ENCODE measurements around the gene STH.

STH gene

GRCh38 chr17:46031440-46031839, 32.4 kb downstream of the STH start:
- no peak for ATAC-seq
- TF ChIP-seq POU6F1 (CRISPR knock-in tag; IDR thresholded peaks at IDR 0.05; ENCODE audit: borderline replicate concordance, low read depth), result no peak
- TF ChIP-seq CSRNP3 (CRISPR knock-in tag; IDR thresholded peaks at IDR 0.05), result no peak
- TF ChIP-seq OSR1 (CRISPR knock-in tag; IDR thresholded peaks at IDR 0.05), result no peak
- no peak for TF ChIP-seq ZNF8 (CRISPR knock-in tag; IDR thresholded peaks at IDR 0.05)
- TF ChIP-seq CSDC2 (CRISPR knock-in tag; IDR thresholded peaks at IDR 0.05), result no peak
- TF ChIP-seq TOX (CRISPR knock-in tag; IDR thresholded peaks at IDR 0.05; ENCODE audit: borderline replicate concordance), result no peak
- no peak for TF ChIP-seq SNAI2 (CRISPR knock-in tag; IDR thresholded peaks at IDR 0.05)
- no peak for TF ChIP-seq RARB (CRISPR knock-in tag; IDR thresholded peaks at IDR 0.05)
- TF ChIP-seq ARNTL (CRISPR knock-in tag; IDR thresholded peaks at IDR 0.05; ENCODE audit: borderline replicate concordance, low read depth), result no peak

DNA sequence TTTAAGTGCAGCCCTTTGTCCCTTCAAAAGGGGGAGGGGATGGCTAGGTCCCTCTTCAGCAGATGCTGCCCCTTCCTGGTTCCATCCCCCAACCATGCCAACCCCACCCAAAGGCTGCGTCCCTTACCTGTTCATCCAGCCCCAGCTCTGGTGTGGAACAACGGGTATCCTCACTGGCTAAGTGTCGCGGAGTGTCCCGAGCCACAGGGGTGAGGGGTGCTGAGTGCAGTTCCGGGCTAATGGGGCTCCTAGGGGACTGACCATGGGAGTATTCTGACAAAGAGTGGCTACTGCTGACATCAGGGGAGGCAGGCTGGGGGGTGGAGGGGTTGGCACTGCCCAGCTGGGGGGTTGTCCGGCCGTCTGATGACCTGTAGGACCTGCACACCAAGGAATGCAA, 32.9 kb downstream of the STH start:
- TF ChIP-seq CSDC2 (CRISPR knock-in tag; IDR thresholded peaks at IDR 0.05), result no peak
- TF ChIP-seq, protein P1, sequence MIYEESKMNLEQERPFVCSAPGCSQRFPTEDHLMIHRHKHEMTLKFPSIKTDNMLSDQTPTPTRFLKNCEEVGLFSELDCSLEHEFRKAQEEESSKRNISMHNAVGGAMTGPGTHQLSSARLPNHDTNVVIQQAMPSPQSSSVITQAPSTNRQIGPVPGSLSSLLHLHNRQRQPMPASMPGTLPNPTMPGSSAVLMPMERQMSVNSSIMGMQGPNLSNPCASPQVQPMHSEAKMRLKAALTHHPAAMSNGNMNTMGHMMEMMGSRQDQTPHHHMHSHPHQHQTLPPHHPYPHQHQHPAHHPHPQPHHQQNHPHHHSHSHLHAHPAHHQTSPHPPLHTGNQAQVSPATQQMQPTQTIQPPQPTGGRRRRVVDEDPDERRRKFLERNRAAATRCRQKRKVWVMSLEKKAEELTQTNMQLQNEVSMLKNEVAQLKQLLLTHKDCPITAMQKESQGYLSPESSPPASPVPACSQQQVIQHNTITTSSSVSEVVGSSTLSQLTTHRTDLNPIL (CRISPR knock-in tag; IDR thresholded peaks at IDR 0.05; ENCODE audit: low read depth), result no peak
- no peak for TF ChIP-seq PPARA (CRISPR knock-in tag; IDR thresholded peaks at IDR 0.05; ENCODE audit: borderline replicate concordance)
- no peak for ATAC-seq

DNA sequence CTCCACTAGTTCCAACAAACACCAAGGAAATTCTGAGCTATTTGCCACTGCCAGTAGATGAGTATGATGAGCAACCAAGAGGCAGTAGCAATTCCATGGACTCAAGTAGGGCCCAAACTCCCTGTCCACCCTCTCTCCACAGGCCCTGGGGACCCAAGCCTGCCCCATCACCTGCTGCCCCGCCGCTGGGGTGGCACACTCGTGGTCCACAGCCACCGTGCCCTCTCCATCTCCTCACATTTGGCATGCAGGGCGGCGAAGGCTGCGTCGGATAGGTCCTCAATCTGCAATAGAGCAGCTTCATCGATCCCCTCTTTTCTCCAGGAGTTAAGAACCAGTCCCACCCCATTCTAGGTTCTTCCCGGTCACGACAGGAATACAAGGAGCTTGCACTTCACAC, 33.9 kb downstream of the STH start:
- TF ChIP-seq, protein P1 (CRISPR knock-in tag; IDR thresholded peaks at IDR 0.05; ENCODE audit: low read depth), result no peak
- TF ChIP-seq TOX (CRISPR knock-in tag; IDR thresholded peaks at IDR 0.05; ENCODE audit: borderline replicate concordance) (no peak), PPARA (CRISPR knock-in tag; IDR thresholded peaks at IDR 0.05; ENCODE audit: borderline replicate concordance) (no peak), ZFP3 (CRISPR knock-in tag; IDR thresholded peaks at IDR 0.05) (no peak)
- ATAC-seq, result no peak

DNA sequence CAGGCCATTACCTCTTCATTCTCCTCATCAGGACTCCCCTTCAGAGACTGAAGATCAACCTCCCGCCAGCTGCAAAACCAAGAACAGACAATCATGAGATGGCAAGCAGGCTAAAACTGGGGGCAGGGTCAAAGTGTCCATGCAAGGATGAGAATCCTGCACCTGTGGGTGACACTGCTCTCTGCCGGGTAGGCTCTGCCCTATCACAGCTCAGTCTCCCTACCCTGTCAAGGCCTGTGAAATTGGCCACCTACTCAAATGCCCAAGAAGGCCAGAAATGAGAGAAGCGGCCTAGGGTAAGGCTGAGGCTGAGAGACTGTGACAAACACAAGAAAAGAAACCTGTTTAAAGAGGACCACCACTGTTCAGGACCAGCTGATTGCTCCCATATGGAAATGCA, 34.3 kb downstream of the STH start:
- no peak for ATAC-seq
- TF ChIP-seq, protein P1 (CRISPR knock-in tag; IDR thresholded peaks at IDR 0.05; ENCODE audit: low read depth), result no peak

- no peak for TF ChIP-seq CSDC2 (CRISPR knock-in tag; IDR thresholded peaks at IDR 0.05)
- TF ChIP-seq, protein P2, sequence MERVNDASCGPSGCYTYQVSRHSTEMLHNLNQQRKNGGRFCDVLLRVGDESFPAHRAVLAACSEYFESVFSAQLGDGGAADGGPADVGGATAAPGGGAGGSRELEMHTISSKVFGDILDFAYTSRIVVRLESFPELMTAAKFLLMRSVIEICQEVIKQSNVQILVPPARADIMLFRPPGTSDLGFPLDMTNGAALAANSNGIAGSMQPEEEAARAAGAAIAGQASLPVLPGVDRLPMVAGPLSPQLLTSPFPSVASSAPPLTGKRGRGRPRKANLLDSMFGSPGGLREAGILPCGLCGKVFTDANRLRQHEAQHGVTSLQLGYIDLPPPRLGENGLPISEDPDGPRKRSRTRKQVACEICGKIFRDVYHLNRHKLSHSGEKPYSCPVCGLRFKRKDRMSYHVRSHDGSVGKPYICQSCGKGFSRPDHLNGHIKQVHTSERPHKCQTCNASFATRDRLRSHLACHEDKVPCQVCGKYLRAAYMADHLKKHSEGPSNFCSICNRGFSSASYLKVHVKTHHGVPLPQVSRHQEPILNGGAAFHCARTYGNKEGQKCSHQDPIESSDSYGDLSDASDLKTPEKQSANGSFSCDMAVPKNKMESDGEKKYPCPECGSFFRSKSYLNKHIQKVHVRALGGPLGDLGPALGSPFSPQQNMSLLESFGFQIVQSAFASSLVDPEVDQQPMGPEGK (CRISPR knock-in tag; IDR thresholded peaks at IDR 0.05; ENCODE audit: borderline replicate concordance), result no peak
- no peak for TF ChIP-seq ZFP30 (CRISPR knock-in tag; IDR thresholded peaks at IDR 0.05)
- no peak for TF ChIP-seq ZNF70 (CRISPR knock-in tag; IDR thresholded peaks at IDR 0.05)
- TF ChIP-seq ZNF8 (CRISPR knock-in tag; IDR thresholded peaks at IDR 0.05), result no peak
- no peak for TF ChIP-seq SNAI2 (CRISPR knock-in tag; IDR thresholded peaks at IDR 0.05)
- TF ChIP-seq PPARA (CRISPR knock-in tag; IDR thresholded peaks at IDR 0.05; ENCODE audit: borderline replicate concordance), result no peak
- TF ChIP-seq ISL1 (CRISPR knock-in tag; IDR thresholded peaks at IDR 0.05), result no peak
- TF ChIP-seq TCF4 (CRISPR knock-in tag; IDR thresholded peaks at IDR 0.05; ENCODE audit: borderline replicate concordance), result no peak
- no peak for TF ChIP-seq ARNTL (CRISPR knock-in tag; IDR thresholded peaks at IDR 0.05; ENCODE audit: borderline replicate concordance, low read depth)
- TF ChIP-seq ZC3H10 (CRISPR knock-in tag; IDR thresholded peaks at IDR 0.05), result no peak
- TF ChIP-seq TSHZ2 (CRISPR knock-in tag; IDR thresholded peaks at IDR 0.05), result no peak
- ATAC-seq, result no peak
Observed at GRCh38 chr17:46035112-46035818, 36.2 kb downstream of the STH start.
